SK-N-SH (cell line): Measurements from ENCODE around the gene EPB41L4B.

Experiments used
- CHD2 ChIP-seq: fragments of 150-350 bp; IDR thresholded peaks from 2 replicates; pipeline ENCODE4 v1.6.1; 2018; ENCODE audit warnings: low read length; ENCODE audit not compliant: partially characterized antibody
- CTCF ChIP-seq: fragments of 200-600 bp; sonication (generic); IDR thresholded peaks from 2 replicates; pipeline ENCODE4 v1.6.1; 2017; ENCODE audit warnings: antibody characterized with exemption, mild to moderate bottlenecking, moderate library complexity
- EP300 ChIP-seq, 2 experiments: IDR thresholded peaks; 2 replicates each; pipeline versions ENCODE4 v1.4.0 to v1.6.1; 2012; ENCODE audit warnings: borderline replicate concordance in 1 of 2, low read depth in 1 of 2, low read length in 1 of 2
- EZH2phosphoT487 ChIP-seq: fragments of 200-600 bp; sonication (generic); IDR thresholded peaks from 2 replicates; pipeline ENCODE4 v1.6.1; 2017; ENCODE audit warnings: low read depth, mixed run types, mild to moderate bottlenecking, antibody characterized with exemption, moderate library complexity, borderline replicate concordance
- FOXM1 ChIP-seq: IDR thresholded peaks from 2 replicates; pipeline ENCODE4 v1.4.0; 2012; ENCODE audit warnings: low read depth, mild to moderate bottlenecking
- GABPA ChIP-seq: IDR thresholded peaks from 2 replicates; pipeline ENCODE4 v1.4.0; 2012; ENCODE audit warnings: low read depth, mild to moderate bottlenecking
- RCOR1 ChIP-seq: fragments of 150-350 bp; IDR thresholded peaks from 2 replicates; pipeline ENCODE4 v1.6.1; 2017; ENCODE audit warnings: antibody characterized with exemption, low read length
- REST ChIP-seq: IDR thresholded peaks from 2 replicates; pipeline ENCODE4 v1.6.1; 2012; ENCODE audit warnings: mild to moderate bottlenecking, low read depth, low read length, moderate library complexity
- YY1 ChIP-seq: IDR thresholded peaks from 2 replicates; pipeline ENCODE4 v1.4.0; 2012; ENCODE audit warnings: low read depth, mild to moderate bottlenecking

GRCh38 chr9:109321727-109322126, 868 bp upstream of the EPB41L4B start:
- TF ChIP-seq EP300 (IDR thresholded peaks at IDR 0.05; ENCODE audit: borderline replicate concordance in 1 of 2, low read depth in 1 of 2, low read length in 1 of 2) (no peak), CHD2 (no peak), FOXM1 (no peak), EZH2phosphoT487 (no peak), CTCF (no peak), YY1 (no peak), RCOR1 (no peak), GABPA (no peak), REST (no peak)
